Naive B cell (primary cell): ENCODE measurements around the gene SBSN. TPM values are rescaled to one million over a fixed set of nuclear protein-coding genes. Genes with fewer than 3 reads are reported as not detected.

Experiments used
- ATAC-seq, 2 donors: fragments of 150-1000 bp; cut with Tn5 transposase; 2 replicates each; pipeline ENCODE4 v1.10.0; 2021; ENCODE audit warnings: low read depth in 2 of 2, mild to moderate bottlenecking in 2 of 2, moderate library complexity in 2 of 2
- DNase-seq: peaks from one replicate; pipeline ENCODE4 v3.0.0; 2022
- H3K27ac Mint-ChIP-seq, 6 donors: one replicate each; pipeline ENCODE4 v1.8.0; 2020 to 2022; ENCODE audit warnings: mild to moderate bottlenecking in 6 of 6, mixed read lengths in 6 of 6, moderate library complexity in 5 of 6, inconsistent platforms in 2 of 6
- H3K27me3 Mint-ChIP-seq, 3 donors: one replicate each; pipeline ENCODE4 v1.8.0; 2021 to 2022; ENCODE audit warnings: mixed read lengths in 3 of 3, mild to moderate bottlenecking in 1 of 3
- H3K36me3 Mint-ChIP-seq, 2 donors: one replicate each; pipeline ENCODE4 v1.8.0; 2020 to 2022; ENCODE audit warnings: mixed read lengths in 2 of 2, inconsistent platforms in 1 of 2, mild to moderate bottlenecking in 1 of 2
- H3K4me1 Mint-ChIP-seq, 3 donors: one replicate each; pipeline ENCODE4 v1.8.0; 2020 to 2022; ENCODE audit warnings: mixed read lengths in 3 of 3, inconsistent platforms in 1 of 3, mild to moderate bottlenecking in 1 of 3, moderate library complexity in 1 of 3
- H3K4me3 Mint-ChIP-seq, 8 donors: one replicate each; pipeline ENCODE4 v1.8.0; 2020 to 2022; ENCODE audit warnings: mild to moderate bottlenecking in 8 of 8, mixed read lengths in 8 of 8, moderate library complexity in 8 of 8, inconsistent platforms in 2 of 8
- H3K9me3 Mint-ChIP-seq, 7 donors: one replicate each; pipeline ENCODE4 v1.8.0; 2020 to 2022; ENCODE audit warnings: mixed read lengths in 7 of 7, mild to moderate bottlenecking in 5 of 7, inconsistent platforms in 2 of 7, moderate library complexity in 1 of 7
- polyA plus RNA-seq, 6 donors: library from polyadenylated mRNA; unstranded; fragments of 300-500 nt; fragmentation: Illumina TruSeq; gene quantifications; one replicate each; pipeline ENCODE4 v1.2.3, GENCODE V29; 2021; ENCODE audit warnings: low read depth in 6 of 6

Gene SBSN
- polyA plus RNA-seq = not detected

- Mint-ChIP-seq H3K4me1 (peaks cover 6 to 8% (median 8%) of the 10 kb centered on the region in 3 donors), H3K27me3 (peaks cover 27 to 77% (median 69%) of the 10 kb centered on the region in 3 donors), H3K27ac (peak within 1 kb of the TSS in 1 of 6 donors; percentile 87), H3K9me3 (no peaks in the 10 kb centered on the region), H3K36me3 (peaks cover 0 to 21% of the 10 kb centered on the region in 2 donors), H3K4me3 (peak within 1 kb of the TSS in 1 of 8 donors; percentile 47)
- ATAC-seq (no peak), DNase-seq (no peak)
Measured at GRCh38 chr19:35528218-35529038, at the start of gene SBSN. Gene SBSN (minus strand): TSS chr19:35528311. CDS start chr19:35528281, 30 bp downstream.

GRCh38 chr19:35571406-35571965 is 43.4 kb upstream of the SBSN start:
- Mint-ChIP-seq H3K4me1 (no peaks in the 10 kb centered on the region), H3K36me3 (peaks cover 12 to 15% of the 10 kb centered on the region in 2 donors), H3K27ac (no peak overlapping the region), H3K9me3 (peaks cover 4 to 30% (median 19%) of the 10 kb centered on the region in 7 donors), H3K27me3 (peaks cover 11 to 54% (median 37%) of the 10 kb centered on the region in 3 donors), H3K4me3 (no peak overlapping the region)
- DNase-seq (no peak), ATAC-seq (no peak)

- Mint-ChIP-seq H3K27me3 (peaks cover 11 to 55% (median 45%) of the 10 kb centered on the region in 3 donors), H3K4me1 (no peaks in the 10 kb centered on the region), H3K9me3 (peaks cover 0 to 10% (median 3%) of the 10 kb centered on the region in 7 donors), H3K36me3 (no peaks in the 10 kb centered on the region), H3K4me3 (no peak overlapping the region), H3K27ac (no peak overlapping the region)
- DNase-seq = no peak
- no peak for ATAC-seq
Measured at GRCh38 chr19:35569281-35569781, 41.2 kb upstream of the SBSN start.

GRCh38 chr19:35566738-35567137 is 38.6 kb upstream of the SBSN start:
- H3K27ac Mint-ChIP-seq = no peak overlapping the region
- ATAC-seq = no peak
- H3K27me3 Mint-ChIP-seq = peaks cover 23 to 67% (median 60%) of the 10 kb centered on the region in 3 donors
- peaks cover 0 to 2% (median 0%) of the 10 kb centered on the region in 3 donors for H3K4me1 Mint-ChIP-seq
- no peak overlapping the region for H3K4me3 Mint-ChIP-seq
- DNase-seq = no peak
- H3K36me3 Mint-ChIP-seq = peaks cover 0 to 11% of the 10 kb centered on the region in 2 donors
- no peaks in the 10 kb centered on the region for H3K9me3 Mint-ChIP-seq

GRCh38 chr19:35565016-35565856 is 37.1 kb upstream of the SBSN start:
- H3K27ac Mint-ChIP-seq = no peak overlapping the region
- DNase-seq (no peak), ATAC-seq (no peak)
- H3K9me3 Mint-ChIP-seq = no peaks in the 10 kb centered on the region
- H3K4me1 Mint-ChIP-seq = peaks cover 0 to 2% (median 0%) of the 10 kb centered on the region in 3 donors
- no peak overlapping the region for H3K4me3 Mint-ChIP-seq
- H3K27me3 Mint-ChIP-seq = peaks cover 35 to 68% (median 62%) of the 10 kb centered on the region in 3 donors
- H3K36me3 Mint-ChIP-seq = peaks cover 0 to 11% of the 10 kb centered on the region in 2 donors

- Mint-ChIP-seq H3K4me1 (peaks cover 7 to 11% (median 9%) of the 10 kb centered on the region in 3 donors), H3K4me3 (no peak within 1 kb of the TSS)
Measured at GRCh38 chr19:35563207-35563829, 35.2 kb upstream of the SBSN start, which contains the start of gene ATP4A. Gene ATP4A (minus strand): TSS chr19:35563658. CDS start chr19:35563629, 29 bp downstream.

GRCh38 chr19:35562776-35563175 is 34.7 kb upstream of the SBSN start:
- Mint-ChIP-seq H3K4me3 (no peak overlapping the region), H3K9me3 (peaks cover 0 to 6% (median 0%) of the 10 kb centered on the region in 7 donors), H3K4me1 (peaks cover 10 to 12% (median 11%) of the 10 kb centered on the region in 3 donors), H3K27ac (peak overlapping the region in 1 of 6 donors; percentile 11), H3K36me3 (peaks cover 0 to 19% of the 10 kb centered on the region in 2 donors), H3K27me3 (peaks cover 39 to 73% (median 71%) of the 10 kb centered on the region in 3 donors)
- ATAC-seq (no peak), DNase-seq (no peak)

More at GRCh38 chr19:35563207-35563829, 35.2 kb upstream of the SBSN start, which contains the start of gene ATP4A:
- DNase-seq (no peak), ATAC-seq (no peak)
- Mint-ChIP-seq H3K36me3 (peaks cover 0 to 19% of the 10 kb centered on the region in 2 donors), H3K27ac (peak within 1 kb of the TSS in 2 of 6 donors; percentile 11 to 87), H3K9me3 (peaks cover 0 to 6% (median 0%) of the 10 kb centered on the region in 7 donors), H3K27me3 (peaks cover 37 to 69% (median 67%) of the 10 kb centered on the region in 3 donors)

- Mint-ChIP-seq H3K9me3 (peaks cover 0 to 6% (median 0%) of the 10 kb centered on the region in 7 donors), H3K27ac (no peak overlapping the region), H3K36me3 (peaks cover 0 to 22% of the 10 kb centered on the region in 2 donors), H3K4me3 (no peak overlapping the region), H3K27me3 (peaks cover 42 to 77% (median 75%) of the 10 kb centered on the region in 3 donors), H3K4me1 (peaks cover 11 to 15% (median 14%) of the 10 kb centered on the region in 3 donors)
- ATAC-seq (no peak), DNase-seq (no peak)
Measured at GRCh38 chr19:35562336-35562735, 34.2 kb upstream of the SBSN start.

- no peak for DNase-seq
- H3K4me3 Mint-ChIP-seq = peak overlapping the region in 1 of 8 donors; percentile 27
- H3K27me3 Mint-ChIP-seq = peaks cover 40 to 77% (median 77%) of the 10 kb centered on the region in 3 donors
- peaks cover 0 to 9% (median 2%) of the 10 kb centered on the region in 7 donors for H3K9me3 Mint-ChIP-seq
- no peak overlapping the region for H3K27ac Mint-ChIP-seq
- peaks cover 0 to 26% of the 10 kb centered on the region in 2 donors for H3K36me3 Mint-ChIP-seq
- no peak for ATAC-seq
- H3K4me1 Mint-ChIP-seq = peaks cover 17 to 18% (median 18%) of the 10 kb centered on the region in 3 donors
Measured at GRCh38 chr19:35561436-35561835, 33.3 kb upstream of the SBSN start.

- Mint-ChIP-seq H3K4me1 (peaks cover 17 to 18% (median 18%) of the 10 kb centered on the region in 3 donors), H3K27me3 (peaks cover 45 to 84% (median 82%) of the 10 kb centered on the region in 3 donors), H3K27ac (no peak overlapping the region), H3K36me3 (peaks cover 0 to 26% of the 10 kb centered on the region in 2 donors), H3K9me3 (peaks cover 0 to 9% (median 2%) of the 10 kb centered on the region in 7 donors), H3K4me3 (no peak overlapping the region)
- no peak for ATAC-seq
- no peak for DNase-seq
Measured at GRCh38 chr19:35560677-35561076, 32.6 kb upstream of the SBSN start.

- Mint-ChIP-seq H3K9me3 (peaks cover 0 to 9% (median 2%) of the 10 kb centered on the region in 7 donors), H3K4me3 (no peak overlapping the region), H3K4me1 (peaks cover 17 to 18% (median 18%) of the 10 kb centered on the region in 3 donors), H3K27me3 (peaks cover 47 to 82% (median 80%) of the 10 kb centered on the region in 3 donors), H3K36me3 (peaks cover 0 to 26% of the 10 kb centered on the region in 2 donors), H3K27ac (peak overlapping the region in 1 of 6 donors; percentile 89)
- no peak for DNase-seq
- no peak for ATAC-seq
Measured at GRCh38 chr19:35560271-35560670, 32.2 kb upstream of the SBSN start.

- H3K27ac Mint-ChIP-seq = no peak overlapping the region
- H3K4me3 Mint-ChIP-seq = peak overlapping the region in 2 of 8 donors; percentile 51 to 67
- peaks cover 0 to 9% (median 2%) of the 10 kb centered on the region in 7 donors for H3K9me3 Mint-ChIP-seq
- ATAC-seq (no peak), DNase-seq (no peak)
- H3K36me3 Mint-ChIP-seq = peaks cover 0 to 26% of the 10 kb centered on the region in 2 donors
- peaks cover 17 to 18% (median 18%) of the 10 kb centered on the region in 3 donors for H3K4me1 Mint-ChIP-seq
- H3K27me3 Mint-ChIP-seq = peaks cover 48 to 77% (median 76%) of the 10 kb centered on the region in 3 donors
Measured at GRCh38 chr19:35559781-35560180, 31.7 kb upstream of the SBSN start.
